DND-41 (cell line): ENCODE measurements around the gene A3GALT2.

Experiments
- CTCF ChIP-seq: IDR thresholded peaks from 2 replicates; pipeline ENCODE4 v1.5.1; 2012; ENCODE audit warnings: borderline replicate concordance, low read length, moderate library complexity, mild to moderate bottlenecking; ENCODE audit not compliant: poor library complexity, severe bottlenecking; ENCODE audit errors: extremely low read depth
- EZH2 ChIP-seq: IDR thresholded peaks from 3 replicates; pipeline ENCODE4 v1.6.1; 2012; ENCODE audit warnings: borderline replicate concordance, low read depth, mild to moderate bottlenecking, moderate library complexity, low read length, inconsistent platforms; ENCODE audit not compliant: severe bottlenecking

DNA sequence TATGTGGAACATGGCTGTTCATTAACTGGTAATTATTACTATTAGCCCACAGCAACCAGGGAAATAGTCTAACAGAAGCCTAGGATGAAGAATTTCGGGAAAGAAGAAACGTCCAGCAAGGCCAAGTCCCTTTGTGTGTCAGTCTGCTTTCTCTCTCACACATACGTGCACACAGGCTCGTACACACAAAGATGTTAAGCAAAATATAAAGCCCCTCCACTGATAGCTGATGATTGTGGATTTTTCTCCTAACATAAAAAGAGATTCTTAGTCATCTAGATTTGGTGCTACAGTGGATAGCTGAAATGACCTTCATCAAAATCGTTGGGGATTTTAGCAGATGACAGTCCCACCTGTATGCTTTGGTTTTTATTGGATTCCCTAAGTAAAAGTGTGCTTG lies 42.1 kb upstream of the A3GALT2 start:
- TF ChIP-seq CTCF (no peak), EZH2 (no peak)
